ENCODE measurements around the gene PHACTR2.

DNA sequence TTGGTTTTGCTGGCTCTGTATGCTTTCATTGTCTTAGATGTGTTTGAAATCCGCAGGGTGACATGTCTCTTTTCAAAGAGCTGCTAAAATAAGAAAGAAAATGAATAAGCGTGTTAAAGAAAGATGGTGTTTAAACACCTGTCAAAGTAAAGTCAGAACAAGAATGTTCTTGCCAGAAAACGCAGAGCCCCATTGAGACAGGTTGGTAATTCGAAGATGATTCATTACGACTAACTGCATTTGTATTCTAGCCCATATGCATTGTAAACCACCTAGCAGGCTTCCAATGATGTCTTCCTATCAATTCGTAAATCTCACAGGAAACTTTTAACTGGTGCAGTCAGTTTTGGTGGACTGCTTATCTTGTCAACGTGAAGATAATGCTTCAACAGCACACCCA lies 16.8 kb downstream of the PHACTR2 start:
- TF ChIP-seq CTCF (IDR thresholded peaks at IDR 0.05): no peak
- no peak for TF ChIP-seq EP300 (IDR thresholded peaks at IDR 0.05)

All from tibial nerve (tissue), 4 donors.